Activated naive CD8-positive, alpha-beta T cell treated with anti-CD3 and anti-CD28 coated beads, Interleukin-2, amount 50 U/mL, for 16 hours (primary cell): Measurements from ENCODE around the gene PARP16.

Source experiments
- DNase-seq: peaks from one replicate; pipeline ENCODE4 v3.0.0-alpha.2; 2020; ENCODE audit warnings: low read depth, low spot score

Gene PARP16

GRCh38 chr15:65286704-65287519 lies at the start of gene PARP16:
TSS of gene PARP16 (minus strand) at chr15:65286883. CDS start at chr15:65286426, 457 bp downstream.
- DNase-seq, result peak; percentile 84

GRCh38 chr15:65335278-65336055 lies 48.8 kb upstream of the PARP16 start:
- DNase-seq, result no peak

GRCh38 chr15:65334586-65335231 lies 48.0 kb upstream of the PARP16 start:
- DNase-seq, result no peak

GRCh38 chr15:65333856-65334255 lies 47.2 kb upstream of the PARP16 start:
- no peak for DNase-seq

- DNase-seq, result no peak
Observed at GRCh38 chr15:65333148-65333820, 46.6 kb upstream of the PARP16 start.

- no peak for DNase-seq
Observed at GRCh38 chr15:65332391-65333147, 45.9 kb upstream of the PARP16 start.

- DNase-seq, result no peak
Observed at GRCh38 chr15:65331811-65332210, 45.1 kb upstream of the PARP16 start.

- DNase-seq, result no peak
Observed at GRCh38 chr15:65330934-65331645, 44.4 kb upstream of the PARP16 start.

- no peak for DNase-seq
Observed at GRCh38 chr15:65329984-65330735, 43.5 kb upstream of the PARP16 start.

- no peak for DNase-seq
Observed at GRCh38 chr15:65329288-65329983, 42.8 kb upstream of the PARP16 start.

- DNase-seq, result no peak
Observed at GRCh38 chr15:65328506-65329287, 42.0 kb upstream of the PARP16 start.

- no peak for DNase-seq
Observed at GRCh38 chr15:65327651-65328393, 41.1 kb upstream of the PARP16 start.

GRCh38 chr15:65326818-65327217 lies 40.1 kb upstream of the PARP16 start:
- DNase-seq, result no peak

GRCh38 chr15:65326117-65326526 lies 39.4 kb upstream of the PARP16 start:
- no peak for DNase-seq

- no peak for DNase-seq
Observed at GRCh38 chr15:65323071-65323511, 36.4 kb upstream of the PARP16 start.

GRCh38 chr15:65318870-65319356 lies 32.2 kb upstream of the PARP16 start:
- DNase-seq, result peak; percentile 49

GRCh38 chr15:65312400-65312916 lies 25.8 kb upstream of the PARP16 start:
- DNase-seq, result no peak
